SK-MEL-5 (cell line): ENCODE data around the gene CSTPP1. TPM values are rescaled to one million over a fixed set of nuclear protein-coding genes. Genes with fewer than 3 reads are reported as not detected.
A peak's percentile ranks its signal among the peaks of the same experiment; 100 is the strongest.

Source experiments
- DNase-seq: peaks from one replicate; pipeline ENCODE4 v3.0.0-alpha.2; 2016; ENCODE audit warnings: low read depth, low spot score
- in situ Hi-C: cut with HindIII; loops from 2 replicates; pipeline ENCODE4 v1.10.0; 2016; ENCODE audit warnings: low sequenced_read_pairs, high pct_unique_total_duplicates, low pct_unique_long_range_greater_than_20kb
- total RNA-seq: library from RNA; depleted of rRNA; stranded (reverse); fragments of >200 nt; shearing (Covaris generic); gene quantifications from 2 replicates; pipeline ENCODE4 v1.2.3, GENCODE V29; 2014

Gene CSTPP1
- total RNA-seq, 1 experiment from 2014 or later: 14.7 TPM

DNA sequence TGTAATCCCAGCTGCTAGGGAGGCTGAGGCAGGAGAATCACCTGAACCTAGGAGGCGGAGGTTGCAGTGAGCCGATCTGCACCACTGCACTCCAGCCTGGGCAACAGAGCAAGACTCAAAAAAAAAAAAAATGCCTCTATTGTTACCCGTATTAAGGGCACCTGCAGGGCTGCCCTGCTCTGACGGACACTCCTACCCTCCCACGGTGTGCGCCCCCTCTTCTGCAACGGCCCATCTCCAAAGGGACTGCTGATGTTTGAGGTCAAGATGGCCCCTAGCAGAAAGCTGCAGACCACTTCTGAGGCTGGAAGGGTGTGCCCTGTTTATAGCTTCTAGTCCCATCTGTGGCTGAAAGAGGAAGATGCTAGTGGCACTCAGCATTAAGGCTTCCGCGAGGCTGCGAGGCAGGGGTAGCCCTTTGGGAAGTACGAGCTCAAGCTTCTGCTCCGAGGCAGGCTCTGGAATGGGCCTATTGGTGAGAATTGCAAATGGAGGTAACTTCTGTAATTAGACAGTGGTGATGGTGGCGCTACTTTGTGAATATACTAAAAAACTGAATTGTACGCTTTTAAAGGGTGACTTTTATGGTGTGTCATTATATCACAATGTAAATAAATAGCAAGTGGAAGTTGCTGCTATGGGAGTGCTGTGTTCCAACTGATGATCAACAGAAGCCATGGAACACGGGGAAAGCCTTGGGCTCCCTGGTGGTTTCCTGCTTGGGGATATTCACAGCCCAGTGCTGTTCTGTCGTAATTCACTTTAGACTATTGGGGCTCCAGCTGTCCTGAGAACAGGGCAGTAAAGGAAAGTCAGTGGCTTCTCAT lies 215.8 kb downstream of the CSTPP1 start:
- DNase-seq: no peak
- in situ Hi-C loops: no loop called here

GRCh38 chr11:47152953-47153950 lies 216.7 kb downstream of the CSTPP1 start:
- in situ Hi-C loops: no loop called here
- DNase-seq: peak; percentile 84

DNA sequence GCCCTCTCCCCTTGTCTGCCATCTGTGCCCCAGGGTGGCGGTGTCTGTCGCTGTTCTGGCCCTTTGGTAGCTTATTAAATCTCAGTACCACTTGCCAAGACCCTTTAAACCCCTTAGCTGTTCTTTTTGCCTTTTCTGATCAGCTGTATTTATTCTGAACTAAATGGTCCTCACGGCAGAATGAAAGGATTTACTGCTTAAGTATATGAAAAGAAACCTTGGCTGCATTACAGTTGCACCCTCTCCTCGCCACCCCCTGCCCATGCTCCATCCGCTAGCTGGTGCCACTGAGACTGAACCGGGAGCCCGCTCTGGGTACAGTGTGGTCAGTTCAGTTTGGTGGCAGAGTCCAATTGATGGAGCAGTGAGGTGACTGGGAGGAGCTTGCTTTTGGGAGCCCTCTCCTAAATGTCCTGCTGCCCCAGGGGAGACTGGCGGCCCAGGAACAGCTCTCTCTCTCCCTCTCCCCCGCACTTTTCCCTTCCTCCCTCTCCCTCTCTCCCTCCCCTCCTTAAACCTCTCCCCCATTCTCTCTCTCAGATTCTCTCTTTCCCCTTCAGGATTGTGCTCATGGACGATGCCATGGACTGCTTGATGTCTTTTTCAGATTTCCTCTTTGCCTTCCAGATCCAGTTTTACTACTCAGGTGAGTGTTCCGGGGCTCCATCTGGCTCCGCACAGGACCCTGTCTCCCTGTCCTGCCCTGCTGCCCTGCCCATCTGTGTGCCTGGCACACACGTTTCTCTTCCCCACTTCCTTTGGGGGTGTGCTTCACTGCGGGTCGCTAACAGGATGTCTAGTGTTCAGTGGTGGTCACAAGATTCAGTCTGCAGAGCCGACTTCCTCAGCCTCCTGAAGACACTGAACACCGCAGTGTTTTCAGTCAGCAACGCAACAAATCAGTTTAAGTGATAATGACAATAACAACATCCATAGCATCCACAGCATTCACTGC lies 218.3 kb downstream of the CSTPP1 start:
- DNase-seq: peak; percentile 91
- in situ Hi-C loops: no loop called here

- in situ Hi-C loops: no loop called here
- no peak for DNase-seq
Measured at GRCh38 chr11:47155879-47156278, 219.3 kb downstream of the CSTPP1 start.

- in situ Hi-C loops: no loop called here
- no peak for DNase-seq
Measured at GRCh38 chr11:47156333-47156732, 219.8 kb downstream of the CSTPP1 start.

DNA sequence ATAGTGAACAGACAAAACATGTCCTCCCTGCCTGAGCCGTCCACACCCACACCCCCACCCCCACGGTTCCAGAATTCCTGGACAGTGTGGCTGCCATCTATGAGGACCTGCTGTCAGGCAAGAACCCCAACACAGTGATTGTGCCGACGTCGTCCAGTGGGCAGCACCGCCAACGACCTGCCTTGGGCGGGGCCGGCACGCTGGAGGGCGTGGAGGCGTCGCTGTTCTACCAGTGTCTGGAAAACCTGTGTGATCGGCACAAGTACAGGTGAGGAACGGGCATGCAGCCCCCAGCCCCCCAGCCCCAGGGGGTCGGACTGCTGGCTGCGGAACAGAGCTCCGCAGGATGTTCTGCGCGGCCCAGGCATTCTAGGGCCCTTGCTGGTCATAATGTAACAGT lies 220.4 kb downstream of the CSTPP1 start:
- in situ Hi-C loops: no loop called here

DNA sequence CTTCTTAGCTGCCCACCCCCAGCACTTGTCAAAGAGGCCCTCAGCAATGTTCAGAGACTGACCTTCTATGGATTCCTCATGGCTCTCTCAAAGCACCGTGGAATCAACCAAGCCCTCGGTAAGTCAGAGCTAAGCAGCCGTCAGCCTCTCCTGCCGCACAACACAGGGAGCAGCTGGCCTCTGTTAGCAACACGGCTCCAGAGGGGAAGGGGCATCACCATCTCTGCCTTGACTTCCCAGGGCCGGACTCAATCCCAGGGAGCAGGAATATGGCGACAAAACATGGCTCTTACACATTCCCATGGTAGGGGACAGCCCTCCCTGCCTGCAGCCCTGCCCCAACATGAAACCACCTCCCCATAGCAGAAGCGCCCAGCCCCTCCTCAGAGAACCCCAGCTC lies 221.2 kb downstream of the CSTPP1 start:
- DNase-seq: no peak
- in situ Hi-C loops: no loop called here

More for the DNA sequence above, 220.4 kb downstream of the CSTPP1 start:
- no peak for DNase-seq

DNA sequence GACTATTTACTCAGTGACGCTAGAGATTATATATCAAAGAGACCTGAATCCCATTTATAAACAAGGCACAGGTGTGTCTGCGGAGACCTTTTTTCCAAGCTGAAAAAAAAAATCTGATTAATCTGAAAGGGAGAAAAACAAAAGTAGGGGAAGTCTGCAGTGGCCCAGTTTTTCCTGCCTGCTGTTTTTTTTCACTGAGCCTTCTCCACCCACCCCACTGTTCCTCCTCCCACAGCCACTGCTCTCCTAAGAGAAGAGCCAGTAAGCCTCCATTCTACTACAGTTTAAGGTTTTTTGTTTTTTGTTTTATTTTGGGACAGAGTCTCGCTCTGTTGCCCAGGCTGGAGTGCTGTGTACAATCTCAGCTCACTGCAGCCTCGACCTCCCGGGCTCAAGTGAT lies 221.7 kb downstream of the CSTPP1 start:
- no peak for DNase-seq
- in situ Hi-C loops: no loop called here

GRCh38 chr11:47160753-47161133 lies 224.2 kb downstream of the CSTPP1 start:
- in situ Hi-C loops: no loop called here
- no peak for DNase-seq

DNA sequence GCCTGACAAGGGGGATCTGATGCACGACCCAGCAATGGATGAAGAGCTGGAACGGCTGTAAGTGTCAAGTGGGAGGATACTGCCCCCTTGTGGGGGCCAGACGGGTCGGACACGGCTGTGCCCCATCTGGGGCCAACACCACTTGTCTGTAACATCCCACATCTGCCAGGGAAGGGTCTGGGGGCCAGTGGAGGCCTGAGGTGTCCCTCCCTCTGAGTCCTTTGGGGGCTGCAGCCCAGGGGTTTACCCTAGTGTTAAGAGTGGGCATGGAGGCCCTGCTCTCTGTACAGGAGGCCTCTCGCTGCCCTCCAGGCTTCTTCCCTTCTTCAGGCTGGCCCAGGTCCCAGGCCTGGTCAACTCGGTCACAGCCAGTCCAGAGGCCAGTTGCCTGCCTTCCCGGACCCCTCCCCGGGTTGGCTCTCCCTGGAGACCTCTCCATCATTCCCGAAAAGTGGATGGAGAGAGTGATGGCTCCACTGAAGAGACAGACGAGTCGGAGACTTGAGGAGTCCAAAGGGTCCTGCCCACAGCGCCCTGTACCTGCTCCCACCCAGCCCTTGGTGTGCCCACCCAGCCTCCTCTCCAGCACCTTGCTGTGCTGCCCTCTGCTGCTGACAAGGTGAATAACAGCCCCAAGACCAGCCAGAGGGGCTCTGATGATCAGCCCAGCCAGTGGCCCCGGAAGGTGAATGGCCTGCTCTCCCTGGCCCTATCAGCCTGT lies 224.7 kb downstream of the CSTPP1 start:
- DNase-seq: peak; percentile 78
- in situ Hi-C loops: no loop called here

GRCh38 chr11:47161890-47162289 lies 225.3 kb downstream of the CSTPP1 start:
- DNase-seq: no peak
- in situ Hi-C loops: no loop called here

- in situ Hi-C loops: no loop called here
- DNase-seq: no peak
Measured at GRCh38 chr11:47162426-47162825, 225.9 kb downstream of the CSTPP1 start.

DNA sequence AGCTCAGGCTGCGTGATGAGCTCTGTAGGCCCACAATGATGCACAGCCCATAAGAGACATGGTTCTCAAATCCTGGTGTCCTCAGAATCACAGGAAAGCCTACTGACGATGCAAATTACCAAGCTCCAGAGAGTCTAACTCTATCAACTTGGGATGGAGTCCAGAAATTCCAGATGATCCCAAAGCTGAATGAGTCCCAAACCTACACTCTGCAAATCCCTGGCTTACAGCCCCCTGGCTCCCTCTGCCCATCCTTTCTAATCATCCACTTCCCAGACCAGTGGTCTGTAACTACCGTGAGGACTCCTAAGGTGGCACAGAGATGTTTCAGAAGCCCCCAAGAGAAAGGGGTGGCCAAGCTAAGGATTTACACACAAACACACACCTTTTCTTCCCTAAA lies 226.6 kb downstream of the CSTPP1 start:
- in situ Hi-C loops: no loop called here
- DNase-seq: no peak

DNA sequence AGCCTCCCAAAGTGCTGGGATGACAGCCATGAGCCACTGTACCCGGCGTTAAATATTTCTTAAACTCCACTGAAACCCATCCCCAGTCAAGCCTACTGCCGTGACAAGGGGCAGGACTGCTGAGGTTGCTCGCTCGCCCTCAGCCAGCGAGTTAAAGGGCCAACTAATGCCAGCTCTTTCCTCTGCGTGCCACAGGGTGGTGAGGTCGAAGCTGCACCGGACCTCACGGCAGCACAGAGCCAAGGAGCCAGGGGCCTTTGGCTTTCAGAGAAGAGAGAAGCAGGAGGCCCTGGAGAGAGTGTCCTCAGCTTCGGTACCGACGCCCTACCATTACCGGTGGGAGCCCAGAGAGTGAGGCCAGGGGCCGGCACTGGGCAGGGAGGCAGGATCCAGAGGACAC lies 227.3 kb downstream of the CSTPP1 start:
- in situ Hi-C loops: no loop called here
- no peak for DNase-seq

- in situ Hi-C loops: no loop called here
- no peak for DNase-seq
Measured at GRCh38 chr11:47164321-47164720, 227.8 kb downstream of the CSTPP1 start.

DNA sequence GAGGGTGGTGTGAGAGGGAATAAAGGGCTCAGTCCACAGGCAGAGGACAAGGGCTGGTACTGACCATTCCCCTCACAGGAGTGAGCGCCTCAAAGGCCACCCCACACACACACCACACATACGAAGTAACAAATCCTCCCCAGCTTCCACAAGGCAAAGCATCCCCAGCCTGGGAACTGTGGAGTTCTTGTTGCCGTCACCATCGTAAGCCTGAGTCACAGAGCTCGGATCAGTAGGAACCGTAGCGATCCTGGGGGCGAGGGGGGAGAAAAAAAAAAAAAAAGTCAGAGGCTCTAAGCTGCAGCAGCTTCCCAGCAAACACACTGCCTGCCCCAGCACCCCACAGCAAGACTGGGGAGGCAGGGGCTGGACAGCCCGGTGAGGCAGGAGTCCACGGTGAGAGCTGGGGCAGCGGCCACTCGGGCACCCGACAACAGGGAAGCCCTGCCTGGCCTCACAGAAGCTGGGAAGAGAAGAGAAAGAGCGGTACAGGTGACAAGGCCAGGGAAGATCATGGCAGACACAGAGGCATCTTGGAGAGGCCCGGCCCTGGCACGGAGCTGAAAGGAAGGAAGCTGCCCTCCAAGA lies 228.8 kb downstream of the CSTPP1 start:
- in situ Hi-C loops: no loop called here
- no peak for DNase-seq

DNA sequence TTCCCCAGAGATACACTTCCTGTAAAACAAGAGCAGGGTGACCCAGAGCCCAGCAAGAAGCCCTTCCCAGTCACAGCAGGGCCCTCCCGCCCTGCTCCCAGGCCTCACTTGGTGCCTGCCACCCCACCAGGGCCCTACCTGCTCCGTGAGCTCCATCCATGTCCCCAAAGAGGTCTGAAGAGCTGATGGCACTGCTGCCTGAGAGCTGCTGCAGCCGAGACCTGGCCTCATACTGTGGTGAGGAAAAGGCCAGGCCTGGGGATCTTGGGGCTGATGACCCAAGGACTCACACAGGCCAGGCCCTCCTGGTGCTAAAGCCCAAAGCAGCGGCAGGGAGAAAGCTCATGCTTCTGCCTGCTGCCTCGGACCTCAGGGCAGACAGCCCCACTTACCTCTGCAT lies 229.8 kb downstream of the CSTPP1 start:
- DNase-seq: no peak
- in situ Hi-C loops: no loop called here
